Activated gamma-delta T cell treated with Interleukin-2 at 50 U/mL for 16 hours (primary cell): ENCODE data around the gene DEPDC4.
"Not testable (repeated sequence)": the region's sequence is repeated elsewhere in the genome, so short reads cannot be mapped to it uniquely, and the experiment has no call there.

Experiments used
- DNase-seq: peaks from one replicate; pipeline ENCODE4 v3.0.0-alpha.2; 2020

Gene DEPDC4

GRCh38 chr12:100263131-100263530, 3.7 kb downstream of the DEPDC4 start:
- DNase-seq, result no peak

- DNase-seq, result no peak
These were observed 8.8 kb downstream of the DEPDC4 start for GRCh38 chr12:100258127-100258526.

- no peak for DNase-seq
These were observed 12.0 kb downstream of the DEPDC4 start for GRCh38 chr12:100254876-100255275.

- no peak for DNase-seq
These were observed 13.4 kb downstream of the DEPDC4 start for GRCh38 chr12:100253437-100253836.

GRCh38 chr12:100251917-100252316, 15.0 kb downstream of the DEPDC4 start:
- DNase-seq, result no peak

- DNase-seq, result no peak
These were observed 16.9 kb downstream of the DEPDC4 start for GRCh38 chr12:100249941-100250340.

GRCh38 chr12:100248886-100249285, 18.0 kb downstream of the DEPDC4 start:
- DNase-seq, result no peak

- DNase-seq, result no peak
These were observed 19.1 kb downstream of the DEPDC4 start for GRCh38 chr12:100247765-100248164.

GRCh38 chr12:100243137-100243536, 23.7 kb downstream of the DEPDC4 start:
- DNase-seq, result no peak

GRCh38 chr12:100239589-100239988, 27.3 kb downstream of the DEPDC4 start:
- DNase-seq, result no peak

- DNase-seq, result no peak
These were observed 28.1 kb downstream of the DEPDC4 start for GRCh38 chr12:100238801-100239200.

GRCh38 chr12:100234591-100235304, 32.1 kb downstream of the DEPDC4 start:
- DNase-seq, result no peak

- no peak for DNase-seq
These were observed 32.7 kb downstream of the DEPDC4 start for GRCh38 chr12:100234166-100234565.

GRCh38 chr12:100231873-100232272, 35.0 kb downstream of the DEPDC4 start:
- not testable (repeated sequence) for DNase-seq

- no peak for DNase-seq
These were observed 37.0 kb downstream of the DEPDC4 start for GRCh38 chr12:100229876-100230275.

- no peak for DNase-seq
These were observed 37.7 kb downstream of the DEPDC4 start for GRCh38 chr12:100229036-100229635.

- no peak for DNase-seq
These were observed 41.4 kb downstream of the DEPDC4 start for GRCh38 chr12:100225491-100225890.

- not testable (repeated sequence) for DNase-seq
These were observed 44.7 kb downstream of the DEPDC4 start for GRCh38 chr12:100222173-100222572.

- DNase-seq, result no peak
These were observed 45.4 kb downstream of the DEPDC4 start for GRCh38 chr12:100221523-100221922.

GRCh38 chr12:100219328-100220109, 47.4 kb downstream of the DEPDC4 start:
- DNase-seq, result no peak

- DNase-seq, result no peak
These were observed 50.5 kb downstream of the DEPDC4 start for GRCh38 chr12:100216337-100216736.

GRCh38 chr12:100215209-100215608, 51.7 kb downstream of the DEPDC4 start:
- no peak for DNase-seq

- no peak for DNase-seq
These were observed 52.4 kb downstream of the DEPDC4 start for GRCh38 chr12:100214518-100214917.
